Neural progenitor cell (in vitro differentiated cells): ENCODE measurements around the gene THSD4. TPM values are rescaled to one million over a fixed set of nuclear protein-coding genes. Genes with fewer than 3 reads are reported as not detected.

ENCODE experiments used
- DNase-seq: peaks from one replicate; pipeline ENCODE4 v3.0.0-alpha.2; 2016; ENCODE audit warnings: low spot score
- H2AFZ ChIP-seq: fragments of 200-600 bp; sonication (generic); replicated peaks from 2 replicates; pipeline ENCODE4 v1.6.1; 2016; ENCODE audit warnings: antibody characterized with exemption
- H3F3A ChIP-seq: fragments of 200-600 bp; sonication (generic); 2 replicates; pipeline ENCODE4 v1.6.1; 2016; ENCODE audit warnings: antibody characterized with exemption, low read depth
- H3K27ac ChIP-seq: fragments of 200-600 bp; sonication (generic); 2 replicates; pipeline ENCODE4 v1.5.1; 2016; ENCODE audit warnings: mild to moderate bottlenecking
- H3K27me3 ChIP-seq: fragments of 200-600 bp; sonication (generic); 2 replicates; pipeline ENCODE4 v1.6.1; 2016; ENCODE audit warnings: mild to moderate bottlenecking, moderate library complexity
- H3K36me3 ChIP-seq: fragments of 200-600 bp; sonication (generic); 2 replicates; pipeline ENCODE4 v1.5.1; 2016
- H3K4me1 ChIP-seq: fragments of 200-600 bp; sonication (generic); 2 replicates; pipeline ENCODE4 v1.6.1; 2016; ENCODE audit warnings: mixed run types
- H3K4me2 ChIP-seq: fragments of 200-600 bp; sonication (generic); 2 replicates; pipeline ENCODE4 v1.6.1; 2016
- H3K4me3 ChIP-seq: fragments of 200-600 bp; sonication (generic); 2 replicates; pipeline ENCODE4 v1.5.1; 2016
- H3K79me2 ChIP-seq: fragments of 200-600 bp; sonication (generic); 2 replicates; pipeline ENCODE4 v1.6.1; 2016; ENCODE audit warnings: low read depth
- H3K9ac ChIP-seq: fragments of 200-600 bp; sonication (generic); 2 replicates; pipeline ENCODE4 v1.6.1; 2016
- H3K9me3 ChIP-seq: fragments of 200-600 bp; sonication (generic); 2 replicates; pipeline ENCODE4 v1.5.1; 2016; ENCODE audit warnings: low read depth
- H4K20me1 ChIP-seq: fragments of 200-600 bp; sonication (generic); 2 replicates; pipeline ENCODE4 v1.6.1; 2016; ENCODE audit warnings: low read depth
- H3K27ac Mint-ChIP-seq: 3 replicates; pipeline ENCODE4 v1.8.0; 2021; ENCODE audit warnings: mixed read lengths
- H3K27me3 Mint-ChIP-seq: 2 replicates; pipeline ENCODE4 v1.8.0; 2022; ENCODE audit warnings: low read depth, mild to moderate bottlenecking, inconsistent platforms, moderate library complexity, mixed read lengths; ENCODE audit not compliant: insufficient read depth
- H3K36me3 Mint-ChIP-seq: 3 replicates; pipeline ENCODE4 v1.8.0; 2021; ENCODE audit warnings: mixed read lengths
- H3K4me1 Mint-ChIP-seq: 3 replicates; pipeline ENCODE4 v1.8.0; 2021; ENCODE audit warnings: mixed read lengths
- H3K4me3 Mint-ChIP-seq: 3 replicates; pipeline ENCODE4 v1.8.0; 2021; ENCODE audit warnings: mild to moderate bottlenecking, moderate library complexity, mixed read lengths
- H3K9me3 Mint-ChIP-seq: 3 replicates; pipeline ENCODE4 v1.8.0; 2020; ENCODE audit warnings: mixed read lengths
- EZH2 ChIP-seq: fragments of 200-600 bp; sonication (generic); IDR thresholded peaks from 2 replicates; pipeline ENCODE4 v1.6.1; 2017; ENCODE audit warnings: antibody characterized with exemption, mild to moderate bottlenecking, moderate library complexity
- EZH2phosphoT487 ChIP-seq: fragments of 200-600 bp; sonication (generic); IDR thresholded peaks from 2 replicates; pipeline ENCODE4 v1.6.1; 2017; ENCODE audit warnings: antibody characterized with exemption
- total RNA-seq: library from RNA; depleted of rRNA; stranded (reverse); fragments of >200 nt; gene quantifications from 2 replicates; pipeline ENCODE4 v1.2.3, GENCODE V29; 2015; ENCODE audit warnings: low replicate concordance
- TF ChIP-seq, protein P1 (sequence below): fragments of 200-600 bp; sonication (generic); IDR thresholded peaks from 2 replicates; pipeline ENCODE4 v1.5.1; 2017; ENCODE audit warnings: antibody characterized with exemption, mild to moderate bottlenecking

THSD4 gene
- total RNA-seq, 1 donor from 2014 or later, result 2.4 TPM

DNA sequence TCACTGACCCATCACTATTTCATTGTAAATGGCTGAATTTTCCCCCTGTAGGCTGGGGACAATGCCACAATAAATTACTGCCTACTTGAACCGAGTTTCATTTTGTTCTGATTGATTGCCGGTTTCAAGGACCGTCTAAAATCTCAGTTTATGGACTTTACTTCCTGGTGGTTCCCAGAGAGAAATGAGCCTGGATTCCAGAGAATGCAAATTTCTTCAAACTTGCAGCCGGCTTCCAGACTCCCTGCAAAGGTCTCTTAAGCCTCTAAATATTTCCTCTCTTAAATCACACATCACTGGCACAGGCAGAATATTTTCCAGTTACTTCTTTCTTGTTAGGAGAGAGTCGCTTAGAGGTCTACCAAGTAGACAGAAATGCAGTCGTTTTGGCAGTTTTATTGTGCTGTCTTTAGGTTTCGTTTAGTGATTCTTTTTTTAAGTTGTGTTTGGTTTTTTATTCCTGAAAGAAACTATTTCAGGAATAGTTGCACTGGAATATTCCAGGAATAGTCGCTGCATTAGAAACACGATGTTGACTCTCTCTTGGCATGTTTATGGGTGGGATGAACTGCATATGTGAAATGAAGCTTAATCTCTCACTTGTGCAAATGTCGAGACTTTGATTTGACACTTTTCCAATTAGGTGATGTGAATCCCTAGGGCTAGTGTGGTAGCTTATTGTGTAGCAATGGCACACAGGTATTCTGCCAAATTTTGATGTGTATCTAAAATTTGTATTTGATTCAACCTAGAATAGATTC lies 411.0 kb downstream of the THSD4 start:
- no peak overlapping the region for H2AFZ ChIP-seq
- no peaks in the 10 kb centered on the region for H3K9me3 ChIP-seq
- no peaks in the 10 kb centered on the region for H3F3A ChIP-seq
- no peaks in the 10 kb centered on the region for H3K9me3 Mint-ChIP-seq
- H3K9ac ChIP-seq, result no peak overlapping the region
- H3K79me2 ChIP-seq, result no peaks in the 10 kb centered on the region
- DNase-seq, result peak; percentile 16
- TF ChIP-seq EZH2phosphoT487 (no peak), EZH2 (no peak)
- TF ChIP-seq, protein P1, sequence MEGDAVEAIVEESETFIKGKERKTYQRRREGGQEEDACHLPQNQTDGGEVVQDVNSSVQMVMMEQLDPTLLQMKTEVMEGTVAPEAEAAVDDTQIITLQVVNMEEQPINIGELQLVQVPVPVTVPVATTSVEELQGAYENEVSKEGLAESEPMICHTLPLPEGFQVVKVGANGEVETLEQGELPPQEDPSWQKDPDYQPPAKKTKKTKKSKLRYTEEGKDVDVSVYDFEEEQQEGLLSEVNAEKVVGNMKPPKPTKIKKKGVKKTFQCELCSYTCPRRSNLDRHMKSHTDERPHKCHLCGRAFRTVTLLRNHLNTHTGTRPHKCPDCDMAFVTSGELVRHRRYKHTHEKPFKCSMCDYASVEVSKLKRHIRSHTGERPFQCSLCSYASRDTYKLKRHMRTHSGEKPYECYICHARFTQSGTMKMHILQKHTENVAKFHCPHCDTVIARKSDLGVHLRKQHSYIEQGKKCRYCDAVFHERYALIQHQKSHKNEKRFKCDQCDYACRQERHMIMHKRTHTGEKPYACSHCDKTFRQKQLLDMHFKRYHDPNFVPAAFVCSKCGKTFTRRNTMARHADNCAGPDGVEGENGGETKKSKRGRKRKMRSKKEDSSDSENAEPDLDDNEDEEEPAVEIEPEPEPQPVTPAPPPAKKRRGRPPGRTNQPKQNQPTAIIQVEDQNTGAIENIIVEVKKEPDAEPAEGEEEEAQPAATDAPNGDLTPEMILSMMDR, result no peak
- H3K4me3 ChIP-seq, result no peak overlapping the region
- peaks cover 14% of the 10 kb centered on the region for H3K4me1 Mint-ChIP-seq
- H3K36me3 Mint-ChIP-seq, result no peaks in the 10 kb centered on the region
- peaks cover 4% of the 10 kb centered on the region for H3K4me1 ChIP-seq
- no peak overlapping the region for H3K4me3 Mint-ChIP-seq
- no peak overlapping the region for H3K27ac ChIP-seq
- no peaks in the 10 kb centered on the region for H3K36me3 ChIP-seq
- no peak overlapping the region for H3K27ac Mint-ChIP-seq
- H3K4me2 ChIP-seq, result no peak overlapping the region
- no peaks in the 10 kb centered on the region for H3K27me3 ChIP-seq
- H3K27me3 Mint-ChIP-seq, result peaks cover 3% of the 10 kb centered on the region
- no peaks in the 10 kb centered on the region for H4K20me1 ChIP-seq

DNA sequence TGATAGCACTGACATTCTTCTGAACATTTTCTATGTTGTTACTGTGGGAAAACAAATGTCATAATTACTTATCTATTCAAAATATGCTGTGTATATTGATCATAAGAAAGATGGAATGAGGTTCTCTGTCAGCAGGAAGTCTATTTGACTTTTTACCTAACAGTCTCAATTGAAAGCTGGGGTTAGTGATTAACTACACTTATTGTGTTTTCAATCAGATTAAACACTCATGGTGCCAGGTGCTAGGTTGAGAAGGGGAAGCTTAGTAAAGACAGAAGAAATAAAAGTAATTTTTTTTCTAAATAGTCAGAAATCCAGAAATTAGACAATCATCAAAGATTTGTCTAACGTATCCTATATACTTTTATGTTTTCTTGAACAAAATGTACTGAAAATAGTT lies 414.1 kb downstream of the THSD4 start:
- H3K9me3 ChIP-seq, result no peaks in the 10 kb centered on the region
- no peak overlapping the region for H2AFZ ChIP-seq
- Mint-ChIP-seq H3K36me3 (peaks cover 2% of the 10 kb centered on the region), H3K9me3 (peaks cover 13% of the 10 kb centered on the region), H3K27ac (no peak overlapping the region), H3K4me1 (peaks cover 14% of the 10 kb centered on the region), H3K4me3 (no peak overlapping the region), H3K27me3 (peaks cover 6% of the 10 kb centered on the region)
- H4K20me1 ChIP-seq, result no peaks in the 10 kb centered on the region
- no peak overlapping the region for H3K4me2 ChIP-seq
- TF ChIP-seq, protein P1, result no peak
- TF ChIP-seq EZH2phosphoT487 (no peak), EZH2 (no peak)
- H3K4me1 ChIP-seq, result peaks cover 4% of the 10 kb centered on the region
- H3K9ac ChIP-seq, result no peak overlapping the region
- H3K36me3 ChIP-seq, result no peaks in the 10 kb centered on the region
- H3K4me3 ChIP-seq, result no peak overlapping the region
- no peak overlapping the region for H3K27ac ChIP-seq
- no peaks in the 10 kb centered on the region for H3K79me2 ChIP-seq
- no peaks in the 10 kb centered on the region for H3K27me3 ChIP-seq
- no peaks in the 10 kb centered on the region for H3F3A ChIP-seq
- no peak for DNase-seq

- Histone ChIP-seq H4K20me1 (no peaks in the 10 kb centered on the region), H2AFZ (no peak overlapping the region), H3K36me3 (no peaks in the 10 kb centered on the region), H3K9ac (no peak overlapping the region), H3F3A (no peaks in the 10 kb centered on the region), H3K4me3 (no peak overlapping the region), H3K79me2 (no peaks in the 10 kb centered on the region), H3K4me1 (peaks cover 4% of the 10 kb centered on the region), H3K27ac (no peak overlapping the region), H3K9me3 (no peaks in the 10 kb centered on the region), H3K27me3 (no peaks in the 10 kb centered on the region), H3K4me2 (no peak overlapping the region)
- H3K9me3 Mint-ChIP-seq, result peaks cover 13% of the 10 kb centered on the region
- H3K4me1 Mint-ChIP-seq, result peaks cover 14% of the 10 kb centered on the region
- H3K27ac Mint-ChIP-seq, result no peak overlapping the region
- no peak for DNase-seq
- H3K36me3 Mint-ChIP-seq, result peaks cover 2% of the 10 kb centered on the region
- H3K27me3 Mint-ChIP-seq, result peaks cover 6% of the 10 kb centered on the region
- TF ChIP-seq, protein P1, result no peak
- TF ChIP-seq EZH2phosphoT487 (no peak), EZH2 (no peak)
- H3K4me3 Mint-ChIP-seq, result no peak overlapping the region
Observed at GRCh38 chr15:71530116-71530515, 414.8 kb downstream of the THSD4 start.
